ENCODE measurements around the gene MSL2.

The MSL2 gene

GRCh38 chr3:136114421-136114820, 81.7 kb downstream of the MSL2 start:
- DNase-seq (ENCODE audit: extremely low read depth, insufficient read length) = no peak
- no peaks in the 10 kb centered on the region; the same call in 1 of the 2 replicates for H3K27me3 ChIP-seq (replicated peaks; ENCODE audit: control insufficient read depth, insufficient read depth, low read length)
- H3K36me3 ChIP-seq (ENCODE audit: control insufficient read depth, insufficient read depth, low read length) = no peaks in the 10 kb centered on the region
- no peak for TF ChIP-seq CTCF (IDR thresholded peaks at IDR 0.05; ENCODE audit: insufficient read depth, low read length, poor library complexity, severe bottlenecking)
- no peak overlapping the region for H3K4me3 ChIP-seq (replicated peaks; ENCODE audit: low read depth, low read length)

- Histone ChIP-seq H3K4me3 (replicated peaks; ENCODE audit: low read depth, low read length) (no peak overlapping the region), H3K27me3 (replicated peaks; ENCODE audit: control insufficient read depth, insufficient read depth, low read length) (no peaks in the 10 kb centered on the region; the same call in 1 of the 2 replicates), H3K36me3 (ENCODE audit: control insufficient read depth, insufficient read depth, low read length) (no peaks in the 10 kb centered on the region)
- no peak for DNase-seq (ENCODE audit: extremely low read depth, insufficient read length)
- no peak for TF ChIP-seq CTCF (IDR thresholded peaks at IDR 0.05; ENCODE audit: insufficient read depth, low read length, poor library complexity, severe bottlenecking)
Measured at GRCh38 chr3:136110481-136110880, 85.7 kb downstream of the MSL2 start.

GRCh38 chr3:136109499-136109898, 86.6 kb downstream of the MSL2 start:
- no peak for TF ChIP-seq CTCF (IDR thresholded peaks at IDR 0.05; ENCODE audit: insufficient read depth, low read length, poor library complexity, severe bottlenecking)
- H3K27me3 ChIP-seq (replicated peaks; ENCODE audit: control insufficient read depth, insufficient read depth, low read length) = no peaks in the 10 kb centered on the region; the same call in 1 of the 2 replicates

GRCh38 chr3:136106101-136106500, 90.0 kb downstream of the MSL2 start:
- H3K36me3 ChIP-seq (ENCODE audit: control insufficient read depth, insufficient read depth, low read length) = no peaks in the 10 kb centered on the region
- no peak overlapping the region for H3K4me3 ChIP-seq (replicated peaks; ENCODE audit: low read depth, low read length)
- TF ChIP-seq CTCF (IDR thresholded peaks at IDR 0.05; ENCODE audit: insufficient read depth, low read length, poor library complexity, severe bottlenecking) = no peak
- DNase-seq (ENCODE audit: extremely low read depth, insufficient read length) = no peak
- no peaks in the 10 kb centered on the region for H3K27me3 ChIP-seq (replicated peaks; ENCODE audit: control insufficient read depth, insufficient read depth, low read length)

More at GRCh38 chr3:136109499-136109898, 86.6 kb downstream of the MSL2 start:
- Histone ChIP-seq H3K36me3 (ENCODE audit: control insufficient read depth, insufficient read depth, low read length) (no peaks in the 10 kb centered on the region), H3K4me3 (replicated peaks; ENCODE audit: low read depth, low read length) (no peak overlapping the region)
- DNase-seq (ENCODE audit: extremely low read depth, insufficient read length) = peak; percentile 24

- Histone ChIP-seq H3K27me3 (replicated peaks; ENCODE audit: control insufficient read depth, insufficient read depth, low read length) (no peaks in the 10 kb centered on the region), H3K36me3 (ENCODE audit: control insufficient read depth, insufficient read depth, low read length) (no peaks in the 10 kb centered on the region), H3K4me3 (replicated peaks; ENCODE audit: low read depth, low read length) (no peak overlapping the region)
- TF ChIP-seq CTCF (IDR thresholded peaks at IDR 0.05; ENCODE audit: insufficient read depth, low read length, poor library complexity, severe bottlenecking) = no peak
- no peak for DNase-seq (ENCODE audit: extremely low read depth, insufficient read length)
Measured at GRCh38 chr3:136105044-136105443, 91.1 kb downstream of the MSL2 start.
